Prostate gland (tissue), 2 donors: ENCODE measurements around the gene KLHL36. TPM values are rescaled to one million over a fixed set of nuclear protein-coding genes. Genes with fewer than 3 reads are reported as not detected.

Experiments
- DNase-seq: peaks from one replicate; pipeline ENCODE4 v3.0.0-alpha.2; 2019; ENCODE audit warnings: low spot score
- H3K27ac ChIP-seq, 2 donors: fragments of 200-600 bp; sonication (generic); 2 replicates each; pipeline ENCODE4 v1.5.1; 2017 to 2019
- H3K27me3 ChIP-seq: fragments of 200-600 bp; sonication (generic); replicated peaks from 2 replicates; pipeline ENCODE4 v1.5.1; 2019; ENCODE audit not compliant: insufficient read depth
- H3K36me3 ChIP-seq, 2 donors: fragments of 200-600 bp; sonication (generic); 1 replicate in 1 of 2; 2 replicates in 1 of 2; pipeline versions ENCODE4 v1.5.1 to v1.8.1; 2017 to 2019
- H3K4me1 ChIP-seq: fragments of 200-600 bp; sonication (generic); replicated peaks from 2 replicates; pipeline ENCODE4 v1.5.1; 2019
- H3K4me3 ChIP-seq, 2 donors: fragments of 200-600 bp; sonication (generic); 2 replicates each; pipeline ENCODE4 v1.5.1; 2017 to 2019
- H3K9me3 ChIP-seq: fragments of 200-600 bp; sonication (generic); 2 replicates; pipeline ENCODE4 v1.5.1; 2017
- CTCF ChIP-seq, 4 experiments: fragments of 200-600 bp in 2 of 4; fragments of 450-650 bp in 2 of 4; sonication (generic) in 2 of 4; IDR thresholded peaks; 1 replicate in 3 of 4; 2 replicates in 1 of 4; pipeline ENCODE4 v1.5.1; 2016 to 2019; ENCODE audit warnings: antibody characterized with exemption in 4 of 4, mild to moderate bottlenecking in 2 of 4, moderate library complexity in 2 of 4
- POLR2A ChIP-seq: fragments of 450-650 bp; IDR thresholded peaks from one replicate; pipeline ENCODE4 v1.6.1; 2016; ENCODE audit warnings: antibody characterized with exemption, mild to moderate bottlenecking
- POLR2AphosphoS5 ChIP-seq: sonication (generic); formaldehyde crosslinking; IDR thresholded peaks from one replicate; pipeline ENCODE4 v1.6.1; 2017; ENCODE audit warnings: antibody characterized with exemption
- WGBS: methylation state at CpG from one replicate; pipeline ENCODE4 v1.1.5; 2018; 5-methylcytosine and 5-hydroxymethylcytosine counted together
- intact Hi-C: fragments of 100-400 bp; cut with DNase I; formaldehyde crosslinking; loops from one replicate; pipeline ENCODE4 v1.14.2; 2022
- total RNA-seq, 2 donors: library from RNA; depleted of rRNA; stranded (reverse); fragments of >200 nt; gene quantifications; one replicate each; pipeline ENCODE4 v1.1.0, GENCODE V29; 2016

KLHL36 gene
- total RNA-seq, 2 donors from 2014 or later: 57.1 to 106 TPM

GRCh38 chr16:84670063-84670462 lies 21.8 kb downstream of the KLHL36 start:
- no peak for DNase-seq
- Histone ChIP-seq H3K4me3 (no peak overlapping the region), H3K9me3 (no peaks in the 10 kb centered on the region), H3K4me1 (no peaks in the 10 kb centered on the region), H3K27ac (no peak overlapping the region), H3K36me3 (no peaks in the 10 kb centered on the region), H3K27me3 (no peaks in the 10 kb centered on the region)
- intact Hi-C loops: loop anchor here (5.0 kb wide), 1 partner anchor 57 kb away; no protein-coding TSS in a partner anchor
- 82% methylated on average over 12 of the region's 12 CpGs for WGBS
- TF ChIP-seq CTCF (IDR thresholded peaks at IDR 0.05): no peak

DNA sequence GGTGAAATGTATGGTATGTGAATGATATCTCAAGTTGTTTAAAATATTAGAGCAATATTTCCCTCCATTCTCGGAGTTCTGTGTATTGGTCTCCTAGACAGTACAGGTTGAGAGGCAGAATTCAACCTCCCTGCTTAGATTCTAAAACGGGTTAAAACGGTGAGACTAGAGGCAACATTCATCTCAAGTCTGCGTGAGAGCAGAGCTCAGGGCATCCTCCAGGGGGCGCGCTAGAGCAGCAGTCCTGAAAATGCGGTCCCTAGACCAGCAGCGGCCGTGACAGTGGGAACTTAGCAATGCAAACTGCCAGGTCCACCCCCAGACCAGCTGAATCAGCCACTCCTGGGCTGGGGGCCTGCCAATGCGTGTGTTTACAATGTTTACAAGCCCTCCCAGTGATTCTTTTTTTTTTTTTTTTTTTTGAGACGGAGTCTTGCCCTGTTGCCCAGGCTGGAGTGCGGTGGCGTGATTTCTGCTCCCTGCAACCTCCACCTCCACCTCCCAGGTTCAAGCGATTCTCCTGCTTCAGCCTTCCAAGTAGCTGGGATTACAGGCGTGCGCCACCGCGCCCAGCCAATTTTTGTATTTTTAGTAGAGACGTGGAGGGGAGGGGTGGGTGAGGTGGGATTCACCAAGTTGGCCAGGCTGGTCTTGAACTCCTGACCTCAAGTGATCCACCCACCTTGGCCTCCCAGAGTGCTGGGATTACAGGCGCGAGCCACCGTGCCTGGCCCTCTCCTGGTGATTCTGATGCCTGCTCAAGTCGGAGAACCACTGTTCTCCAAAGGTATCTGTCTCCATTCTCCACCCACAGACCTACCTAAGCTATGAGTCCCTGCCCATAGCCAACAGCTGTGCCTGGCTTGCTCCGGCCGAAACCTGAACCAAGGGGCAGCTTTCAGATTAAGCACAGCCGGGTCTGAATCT lies 24.2 kb downstream of the KLHL36 start:
- DNase-seq: peak; percentile 77
- 55% methylated on average over 26 of the region's 26 CpGs for whole genome bisulfite sequencing
- no peaks in the 10 kb centered on the region for H3K9me3 ChIP-seq
- peak; percentile 59 for TF ChIP-seq POLR2AphosphoS5
- peak; percentile 79 to 95 (median 87) for TF ChIP-seq CTCF (IDR thresholded peaks at IDR 0.05)
- peak; percentile 13 for TF ChIP-seq POLR2A
- H3K27me3 ChIP-seq: no peaks in the 10 kb centered on the region
- H3K27ac ChIP-seq: no peak overlapping the region
- no peaks in the 10 kb centered on the region for H3K36me3 ChIP-seq
- intact Hi-C loops: loop anchor here (5.0 kb wide), 1 partner anchor 55 kb away; no protein-coding TSS in a partner anchor
- no peak overlapping the region for H3K4me3 ChIP-seq
- H3K4me1 ChIP-seq: no peaks in the 10 kb centered on the region

GRCh38 chr16:84673203-84673535 lies 24.9 kb downstream of the KLHL36 start:
- TF ChIP-seq POLR2A (no peak), POLR2AphosphoS5 (no peak), CTCF (IDR thresholded peaks at IDR 0.05) (no peak)
- 97% methylated on average over 3 of the region's 3 CpGs for WGBS
- H3K4me1 ChIP-seq: no peaks in the 10 kb centered on the region
- H3K36me3 ChIP-seq: no peaks in the 10 kb centered on the region
- no peak for DNase-seq
- H3K9me3 ChIP-seq: no peaks in the 10 kb centered on the region
- no peak overlapping the region for H3K4me3 ChIP-seq
- no peak overlapping the region for H3K27ac ChIP-seq
- intact Hi-C loops: loop anchor here (5.0 kb wide), 1 partner anchor 54 kb away; no protein-coding TSS in a partner anchor
- no peaks in the 10 kb centered on the region for H3K27me3 ChIP-seq

DNA sequence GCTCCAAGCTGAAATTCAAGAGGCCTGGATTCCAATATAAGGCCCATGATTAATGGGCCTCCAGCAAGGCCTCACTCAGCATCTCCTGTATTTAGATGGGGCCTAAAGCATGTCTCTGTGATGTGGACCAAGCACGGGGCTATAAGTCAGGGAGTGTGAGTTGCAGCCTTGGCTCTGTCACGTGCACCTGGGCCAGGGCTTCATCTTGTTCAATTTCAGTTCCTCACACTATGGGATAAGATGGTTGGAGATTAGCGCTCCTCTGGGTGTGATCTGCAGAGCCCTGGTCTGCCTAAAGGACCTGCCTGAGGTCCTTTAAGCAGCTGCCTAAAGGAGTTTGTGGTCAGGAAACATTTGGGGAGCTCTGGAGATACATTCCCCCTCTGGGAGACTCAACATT lies 25.2 kb downstream of the KLHL36 start:
- intact Hi-C loops: loop anchor here (5.0 kb wide), 1 partner anchor 54 kb away; no protein-coding TSS in a partner anchor
- Histone ChIP-seq H3K4me3 (no peak overlapping the region), H3K4me1 (no peaks in the 10 kb centered on the region), H3K27ac (no peak overlapping the region), H3K36me3 (no peaks in the 10 kb centered on the region), H3K27me3 (no peaks in the 10 kb centered on the region), H3K9me3 (no peaks in the 10 kb centered on the region)
- DNase-seq: no peak
- 93% methylated on average over 3 of the region's 3 CpGs for WGBS
- TF ChIP-seq CTCF (IDR thresholded peaks at IDR 0.05) (no peak), POLR2A (no peak), POLR2AphosphoS5 (no peak)

GRCh38 chr16:84675423-84675822 lies 27.1 kb downstream of the KLHL36 start:
- intact Hi-C loops: no loop called here
- no peak for DNase-seq
- H3K4me1 ChIP-seq: no peaks in the 10 kb centered on the region
- no peak overlapping the region for H3K4me3 ChIP-seq
- H3K27ac ChIP-seq: no peak overlapping the region
- H3K36me3 ChIP-seq: no peaks in the 10 kb centered on the region
- H3K9me3 ChIP-seq: no peaks in the 10 kb centered on the region
- TF ChIP-seq POLR2A: no peak
- TF ChIP-seq CTCF (IDR thresholded peaks at IDR 0.05): no peak
- TF ChIP-seq POLR2AphosphoS5: no peak
- H3K27me3 ChIP-seq: no peaks in the 10 kb centered on the region
- 86% methylated on average over 9 of the region's 9 CpGs for WGBS
